HFFc6 (cell line): ENCODE data around the gene C19orf47. TPM values are rescaled to one million over a fixed set of nuclear protein-coding genes. Genes with fewer than 3 reads are reported as not detected.

Experiments used
- DNase-seq: peaks from one replicate; pipeline ENCODE4 v3.0.0-alpha.2; 2018
- H3K27ac Mint-ChIP-seq: 2 replicates; pipeline ENCODE4 v1.8.0; 2020; ENCODE audit warnings: mild to moderate bottlenecking, mixed read lengths
- H3K27me3 Mint-ChIP-seq: 2 replicates; pipeline ENCODE4 v1.8.0; 2021; ENCODE audit warnings: mild to moderate bottlenecking, moderate library complexity, mixed read lengths; ENCODE audit not compliant: insufficient read depth
- H3K36me3 Mint-ChIP-seq: 2 replicates; pipeline ENCODE4 v1.8.0; 2021; ENCODE audit warnings: low read depth, mixed read lengths
- H3K4me1 Mint-ChIP-seq: 2 replicates; pipeline ENCODE4 v1.8.0; 2020; ENCODE audit warnings: low read depth, mixed read lengths
- H3K4me3 Mint-ChIP-seq: 2 replicates; pipeline ENCODE4 v1.8.0; 2020; ENCODE audit warnings: mild to moderate bottlenecking, moderate library complexity, mixed read lengths
- H3K9me3 Mint-ChIP-seq: 2 replicates; pipeline ENCODE4 v1.8.0; 2020; ENCODE audit warnings: mild to moderate bottlenecking, mixed read lengths
- total RNA-seq, 6 experiments: library from RNA; stranded (reverse); fragmentation: NEBNext Ultra II Directional; extraction: Animal tissue kit (Norgen Biotek cat#: 25700); gene quantifications; 2 replicates in 1 of 6; 3 replicates in 5 of 6; pipeline ENCODE4 v1.2.3, GENCODE V29; 2021
- TF ChIP-seq, protein P1 (sequence below): fragments of 200-600 bp; sonication (generic); IDR thresholded peaks from 2 replicates; pipeline ENCODE4 v1.5.0; 2021; ENCODE audit warnings: antibody characterized with exemption, mild to moderate bottlenecking

C19orf47 gene
- total RNA-seq, 6 experiments from 2014 or later = 15.8 to 20.0 (median 18.5) TPM

DNA sequence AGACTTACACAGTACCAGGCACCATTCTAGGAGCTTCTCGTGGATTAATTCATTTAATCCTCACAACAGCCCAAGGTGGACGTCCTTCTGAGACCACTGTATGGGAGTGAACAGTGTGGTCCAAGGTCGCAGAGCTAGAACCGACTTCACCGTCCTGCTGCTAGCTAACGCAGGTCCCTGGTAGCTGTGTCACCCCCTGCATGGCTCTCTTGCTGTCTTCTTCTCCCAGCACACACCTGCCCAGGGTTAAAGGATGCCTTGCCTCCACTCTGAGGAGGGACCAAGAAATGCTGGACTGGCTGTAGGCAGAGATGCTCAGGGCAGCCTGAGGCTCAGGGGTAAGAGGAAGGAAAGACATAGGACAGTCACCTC lies 66.0 kb downstream of the C19orf47 start:
- Mint-ChIP-seq H3K4me1 (peaks cover 50% of the 10 kb centered on the region), H3K9me3 (no peaks in the 10 kb centered on the region), H3K4me3 (no peak overlapping the region), H3K36me3 (no peaks in the 10 kb centered on the region), H3K27ac (no peak overlapping the region; the same call in 1 of the 2 replicates), H3K27me3 (no peaks in the 10 kb centered on the region; the same call in 1 of the 2 replicates)
- TF ChIP-seq, protein P1, sequence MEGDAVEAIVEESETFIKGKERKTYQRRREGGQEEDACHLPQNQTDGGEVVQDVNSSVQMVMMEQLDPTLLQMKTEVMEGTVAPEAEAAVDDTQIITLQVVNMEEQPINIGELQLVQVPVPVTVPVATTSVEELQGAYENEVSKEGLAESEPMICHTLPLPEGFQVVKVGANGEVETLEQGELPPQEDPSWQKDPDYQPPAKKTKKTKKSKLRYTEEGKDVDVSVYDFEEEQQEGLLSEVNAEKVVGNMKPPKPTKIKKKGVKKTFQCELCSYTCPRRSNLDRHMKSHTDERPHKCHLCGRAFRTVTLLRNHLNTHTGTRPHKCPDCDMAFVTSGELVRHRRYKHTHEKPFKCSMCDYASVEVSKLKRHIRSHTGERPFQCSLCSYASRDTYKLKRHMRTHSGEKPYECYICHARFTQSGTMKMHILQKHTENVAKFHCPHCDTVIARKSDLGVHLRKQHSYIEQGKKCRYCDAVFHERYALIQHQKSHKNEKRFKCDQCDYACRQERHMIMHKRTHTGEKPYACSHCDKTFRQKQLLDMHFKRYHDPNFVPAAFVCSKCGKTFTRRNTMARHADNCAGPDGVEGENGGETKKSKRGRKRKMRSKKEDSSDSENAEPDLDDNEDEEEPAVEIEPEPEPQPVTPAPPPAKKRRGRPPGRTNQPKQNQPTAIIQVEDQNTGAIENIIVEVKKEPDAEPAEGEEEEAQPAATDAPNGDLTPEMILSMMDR = no peak
- DNase-seq = no peak

DNA sequence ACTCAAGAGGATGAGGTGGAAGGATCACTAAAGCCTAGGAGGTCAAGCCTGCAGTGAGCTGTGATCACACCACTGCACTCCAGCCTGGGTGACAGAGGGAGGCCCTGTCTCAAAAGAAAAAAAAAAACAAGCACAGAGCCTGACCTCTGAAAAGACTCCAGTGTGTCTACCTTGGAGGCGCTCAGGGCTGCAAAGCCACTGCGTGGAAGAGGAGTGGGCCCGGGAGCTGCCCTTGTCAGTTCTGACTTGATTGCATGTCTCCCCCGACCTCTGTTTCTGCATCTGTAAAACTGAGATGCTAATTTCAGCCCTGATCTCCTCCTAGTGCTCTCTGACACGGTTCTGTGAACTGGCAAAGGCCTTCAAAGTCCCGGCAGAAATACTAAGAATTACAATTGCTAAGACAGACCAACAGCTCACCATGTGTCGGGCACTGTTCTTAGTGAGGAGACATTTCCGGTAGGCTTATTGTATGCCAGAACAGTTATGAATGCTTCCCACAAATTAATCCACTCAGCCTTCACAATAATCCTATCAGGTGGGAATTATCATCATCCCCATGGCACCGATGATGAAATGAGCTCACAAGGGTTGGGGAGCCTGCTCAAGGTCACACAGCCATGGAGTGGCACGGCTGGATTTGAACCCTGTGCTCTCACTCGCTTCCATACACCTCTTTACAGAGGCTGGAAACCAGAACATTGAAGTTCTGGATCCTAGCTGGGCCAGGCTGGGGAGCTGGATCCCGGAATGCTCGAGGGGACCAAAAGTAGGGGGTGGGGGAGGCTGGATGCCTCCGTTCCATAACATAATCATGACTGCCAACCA lies 66.6 kb downstream of the C19orf47 start:
- no peak overlapping the region; the same call in 1 of the 2 replicates for H3K27ac Mint-ChIP-seq
- TF ChIP-seq, protein P1 = no peak
- H3K4me1 Mint-ChIP-seq = peaks cover 45% of the 10 kb centered on the region
- H3K36me3 Mint-ChIP-seq = no peaks in the 10 kb centered on the region
- no peak overlapping the region for H3K4me3 Mint-ChIP-seq
- no peaks in the 10 kb centered on the region for H3K9me3 Mint-ChIP-seq
- no peaks in the 10 kb centered on the region; the same call in 1 of the 2 replicates for H3K27me3 Mint-ChIP-seq
- DNase-seq = no peak

DNA sequence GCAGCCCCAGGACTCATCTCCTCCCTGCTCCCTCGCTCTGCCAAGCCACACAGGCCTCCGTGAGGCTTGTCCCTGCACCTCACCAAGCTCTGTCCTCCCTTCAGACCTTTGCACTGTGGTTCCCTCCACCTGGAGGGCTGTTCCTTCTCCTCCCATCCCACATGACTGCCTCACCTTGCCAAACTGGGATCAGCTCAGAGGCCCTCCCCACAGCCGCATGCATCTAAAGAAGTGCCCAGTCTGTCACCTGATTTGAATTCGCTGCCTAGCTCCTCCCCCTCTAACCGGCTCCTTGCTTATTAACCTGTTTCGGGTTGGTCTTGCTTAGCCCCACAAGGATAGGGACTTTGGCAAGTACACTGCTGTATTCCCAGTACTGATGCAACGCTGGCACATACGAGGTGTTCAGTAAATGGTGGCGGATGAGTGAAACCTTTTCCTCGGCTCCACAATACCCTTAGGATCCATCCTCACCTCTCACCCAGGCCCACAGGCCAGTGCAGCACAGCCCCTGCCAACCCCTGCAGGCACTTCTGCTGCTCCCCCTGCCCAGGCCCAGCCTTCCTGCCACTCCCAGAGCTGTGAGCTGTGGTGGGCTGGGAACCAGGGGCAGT lies 67.5 kb downstream of the C19orf47 start:
- no peaks in the 10 kb centered on the region; the same call in 1 of the 2 replicates for H3K27me3 Mint-ChIP-seq
- peak overlapping the region; percentile 42; the same call in 1 of the 2 replicates for H3K27ac Mint-ChIP-seq
- no peak for DNase-seq
- TF ChIP-seq, protein P1 = no peak
- H3K36me3 Mint-ChIP-seq = no peaks in the 10 kb centered on the region
- H3K9me3 Mint-ChIP-seq = no peaks in the 10 kb centered on the region
- no peak overlapping the region for H3K4me3 Mint-ChIP-seq
- peaks cover 36% of the 10 kb centered on the region for H3K4me1 Mint-ChIP-seq

DNA sequence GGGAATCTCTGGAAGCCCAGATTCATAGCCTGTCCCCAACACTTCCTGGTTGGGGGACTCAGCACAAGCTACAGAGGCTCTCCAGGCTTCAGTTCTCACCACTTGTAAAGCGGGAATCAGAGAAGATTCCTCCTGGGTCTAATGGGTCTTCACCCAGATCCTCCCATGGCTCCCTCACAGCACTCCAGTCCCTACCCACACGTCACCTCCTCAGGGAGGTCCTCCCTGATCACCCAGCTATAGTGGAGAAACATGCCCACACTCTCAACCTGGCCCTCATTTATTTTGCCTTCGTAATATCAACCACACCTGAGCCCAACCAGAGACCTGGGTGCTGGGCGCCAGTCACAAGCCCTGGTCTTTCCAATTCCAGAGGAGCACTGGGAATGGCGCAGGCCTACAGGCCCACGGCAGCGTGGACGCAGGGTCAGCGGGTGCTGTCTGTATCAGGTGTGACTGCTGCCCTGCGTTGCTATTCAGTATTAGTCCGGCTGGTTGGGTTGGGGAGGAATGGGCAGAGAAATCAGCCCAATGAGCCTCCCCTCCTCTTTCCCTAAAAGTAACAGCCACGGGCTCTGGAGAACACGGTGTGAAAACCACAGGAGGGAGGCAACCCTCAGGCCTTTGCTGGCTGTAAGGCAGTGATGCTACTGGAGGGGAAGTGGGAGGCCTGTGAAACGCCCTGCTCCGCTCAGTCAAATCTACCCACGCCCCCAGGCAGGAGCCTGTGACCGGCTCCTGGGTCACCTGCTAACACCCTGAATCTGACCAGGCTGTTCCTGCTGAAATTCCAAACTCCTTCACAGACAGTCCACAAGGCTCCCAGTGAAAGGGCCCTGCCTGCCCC lies 68.2 kb downstream of the C19orf47 start:
- Mint-ChIP-seq H3K27ac (no peak overlapping the region; the same call in 1 of the 2 replicates), H3K36me3 (no peaks in the 10 kb centered on the region)

DNA sequence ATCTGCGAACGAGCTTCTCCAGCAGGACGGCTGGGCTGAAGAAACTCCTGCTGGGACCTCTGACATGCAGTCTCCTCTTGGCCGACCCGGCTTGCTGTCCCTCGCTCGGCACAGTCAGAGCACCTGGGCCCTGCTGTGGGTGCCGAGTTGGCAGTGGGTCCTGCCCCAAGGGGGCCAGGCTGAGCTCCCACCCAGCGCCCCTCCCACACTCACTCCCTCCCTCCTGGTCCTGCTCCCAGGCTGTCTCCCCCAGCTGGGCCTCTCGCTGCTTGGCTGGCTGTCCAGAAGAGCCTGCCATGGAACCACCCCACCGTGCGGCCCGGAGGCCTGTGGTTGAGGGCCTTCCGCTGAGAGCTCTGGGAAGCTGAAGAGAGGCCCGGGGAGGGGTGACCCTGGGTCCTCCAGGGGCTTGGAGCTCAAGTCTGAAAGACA lies 69.1 kb downstream of the C19orf47 start:
- TF ChIP-seq, protein P1 = no peak
- H3K4me1 Mint-ChIP-seq = peaks cover 35% of the 10 kb centered on the region
- H3K27me3 Mint-ChIP-seq = no peaks in the 10 kb centered on the region
- H3K9me3 Mint-ChIP-seq = no peaks in the 10 kb centered on the region
- no peaks in the 10 kb centered on the region for H3K36me3 Mint-ChIP-seq
- no peak overlapping the region for H3K4me3 Mint-ChIP-seq
- H3K27ac Mint-ChIP-seq = no peak overlapping the region
- DNase-seq = no peak

More for the DNA sequence above, 68.2 kb downstream of the C19orf47 start:
- peaks cover 32% of the 10 kb centered on the region for H3K4me1 Mint-ChIP-seq
- no peaks in the 10 kb centered on the region for H3K9me3 Mint-ChIP-seq
- TF ChIP-seq, protein P1 = no peak
- DNase-seq = no peak
- H3K27me3 Mint-ChIP-seq = no peaks in the 10 kb centered on the region
- no peak overlapping the region for H3K4me3 Mint-ChIP-seq
